ENCODE results near the gene SH2D2A.

DNA sequence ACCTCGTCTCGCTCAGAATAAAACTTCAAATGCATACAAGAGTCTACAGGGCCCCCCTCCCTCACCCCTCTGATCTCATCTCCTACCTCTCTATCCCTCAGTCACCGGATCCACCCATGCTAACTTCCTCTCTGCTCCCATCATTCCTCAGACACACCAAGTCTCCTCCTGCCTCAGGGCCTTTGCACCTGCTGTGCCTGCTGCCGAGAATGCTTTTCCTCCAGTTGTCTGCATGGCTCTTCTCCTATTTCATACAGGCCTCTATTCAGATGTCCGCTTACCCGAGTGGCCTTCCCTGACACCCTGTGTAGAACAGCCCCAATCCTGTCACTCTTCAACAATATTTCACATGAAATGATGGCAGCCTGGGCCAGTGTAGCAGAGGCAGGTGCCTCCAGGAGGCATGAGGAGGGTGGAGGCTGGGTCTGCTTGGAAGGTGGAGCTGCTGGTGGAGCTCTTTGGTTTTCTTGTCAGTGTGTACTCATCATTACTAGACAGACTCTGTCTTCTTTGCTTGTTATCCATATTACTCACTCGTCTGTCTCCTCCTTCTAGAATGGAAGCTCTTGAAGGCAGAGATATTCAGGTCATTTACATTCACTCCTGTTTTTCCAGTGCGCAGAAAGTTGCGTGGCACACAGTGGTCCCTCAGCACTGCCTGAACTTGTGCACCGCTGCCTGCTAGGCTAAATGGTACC is 4.2 kb downstream of the SH2D2A start:
- TF ChIP-seq CTCF (IDR thresholded peaks at IDR 0.05; ENCODE audit: poor library complexity) (no peak), EZH2phosphoT487 (IDR thresholded peaks at IDR 0.05; ENCODE audit: low read depth, severe bottlenecking, unreplicated experiment) (no peak)
